Activated CD4-positive, alpha-beta T cell treated with anti-CD3 and anti-CD28 coated beads for 4 hours (primary cell): ENCODE measurements around the gene CFH.
"Not testable (repeated sequence)": the region's sequence is repeated elsewhere in the genome, so short reads cannot be mapped to it uniquely, and the experiment has no call there.

ENCODE experiments used
- DNase-seq, 2 donors: peaks; one replicate each; pipeline ENCODE4 v3.0.0-alpha.2; 2020

CFH gene

DNA sequence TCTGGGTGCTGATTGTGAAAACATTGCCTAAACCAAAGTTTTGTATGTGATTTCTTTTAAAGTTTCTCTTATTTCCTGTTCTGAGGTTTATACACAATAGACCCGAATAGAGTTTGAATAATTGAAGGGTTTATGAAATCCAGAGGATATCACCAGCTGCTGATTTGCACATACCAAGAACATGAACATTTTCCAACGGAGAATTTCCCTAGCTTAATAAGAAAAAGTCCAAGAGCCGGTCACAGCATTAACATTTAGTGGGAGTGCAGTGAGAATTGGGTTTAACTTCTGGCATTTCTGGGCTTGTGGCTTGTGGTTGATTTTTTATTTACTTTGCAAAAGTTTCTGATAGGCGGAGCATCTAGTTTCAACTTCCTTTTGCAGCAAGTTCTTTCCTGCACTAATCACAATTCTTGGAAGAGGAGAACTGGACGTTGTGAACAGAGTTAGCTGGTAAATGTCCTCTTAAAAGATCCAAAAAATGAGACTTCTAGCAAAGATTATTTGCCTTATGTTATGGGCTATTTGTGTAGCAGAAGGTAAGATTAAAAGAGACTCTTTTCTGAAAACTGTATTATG lies at the start of gene CFH:
Gene CFH, plus strand, starts transcription at position 407 of the 579 bp plus-strand sequence. Its CDS starts 75 bp downstream, at position 482.
- no peak for DNase-seq

DNA sequence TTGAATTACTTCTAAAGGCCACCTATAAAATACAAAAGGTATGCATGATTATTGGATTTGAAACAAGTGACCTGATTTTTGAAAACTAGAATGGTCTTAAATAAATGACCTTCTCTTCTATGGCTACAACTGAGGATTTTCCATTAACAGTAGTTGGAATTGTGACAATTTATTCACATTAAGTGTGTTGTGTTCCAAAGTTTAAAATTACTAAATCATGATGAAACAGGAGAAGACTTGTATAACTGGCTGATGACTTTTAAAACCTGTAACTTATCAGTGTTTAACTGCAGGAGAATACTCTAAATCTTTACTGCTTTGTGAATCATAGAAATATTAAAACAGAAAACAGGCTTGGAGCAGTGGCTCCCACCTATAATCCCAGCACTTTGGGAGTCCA lies 48.2 kb upstream of the CFH start:
- DNase-seq = no peak

DNA sequence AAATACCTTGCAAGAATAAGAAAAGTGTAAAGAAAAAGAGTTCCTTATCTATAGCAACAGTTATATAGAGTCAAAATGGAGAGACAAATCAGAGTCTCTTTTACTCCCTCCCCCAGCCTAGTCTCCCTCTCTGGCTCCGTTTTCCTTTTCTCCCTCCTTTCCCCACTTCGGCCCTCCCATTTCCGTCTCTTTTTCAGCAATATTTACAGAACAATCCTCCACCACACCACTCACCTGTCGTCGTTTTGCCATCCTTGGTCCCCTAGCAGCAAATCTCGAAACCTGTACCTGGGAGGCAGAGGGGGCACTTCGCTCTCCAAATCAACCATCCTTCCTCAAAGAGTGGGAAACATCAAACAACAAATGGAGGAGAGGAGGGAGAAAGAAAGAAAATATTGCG lies 43.9 kb upstream of the CFH start:
- no peak for DNase-seq

DNA sequence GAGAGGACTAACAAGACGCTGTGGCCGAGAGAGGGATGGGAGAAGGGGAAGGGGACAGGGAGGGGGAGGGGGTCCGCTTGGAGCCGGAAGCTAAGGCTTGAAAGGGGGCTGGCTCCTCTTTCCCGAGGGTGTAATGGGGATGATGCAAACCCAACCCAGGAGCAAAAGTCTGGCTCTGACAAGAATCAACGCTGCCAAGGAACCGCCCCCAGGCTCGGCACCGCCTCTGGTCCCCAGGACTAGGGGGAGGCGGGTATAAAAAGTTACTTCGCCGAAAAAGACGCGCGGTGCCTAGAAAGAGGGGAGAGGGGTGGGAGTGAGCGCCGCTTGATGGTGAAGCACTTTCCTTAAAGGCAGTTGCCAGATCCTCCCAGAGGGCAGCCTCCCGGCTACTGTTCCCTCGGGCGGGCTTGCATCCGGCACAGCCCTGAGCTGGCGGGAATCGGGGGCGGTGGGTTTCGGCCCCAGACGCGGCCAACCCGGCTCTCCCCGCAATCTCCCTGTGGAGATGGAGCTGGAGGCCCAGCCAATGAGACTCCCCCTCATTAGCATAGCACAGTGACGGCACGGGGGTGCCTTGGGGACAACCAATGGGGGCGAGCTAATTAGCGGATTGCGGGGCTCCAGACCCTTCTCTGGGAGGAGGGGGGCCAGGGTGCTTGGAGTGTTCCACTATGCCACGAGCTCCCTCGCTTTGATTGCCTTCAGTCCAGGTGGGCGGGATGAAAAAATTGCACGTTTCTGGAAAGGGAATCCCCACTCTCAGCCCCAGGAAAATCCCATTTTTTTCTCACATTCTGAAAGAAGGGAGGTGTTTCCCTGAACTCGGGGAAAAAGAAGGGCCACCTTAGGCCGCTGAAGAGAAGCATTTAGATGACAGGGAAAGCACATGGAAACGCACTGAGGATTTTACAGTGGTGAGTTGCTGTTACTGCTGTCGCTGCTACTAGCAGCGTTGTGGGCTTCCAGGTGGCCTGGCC lies 43.2 kb upstream of the CFH start, which contains the start of gene KCNT2:
Gene KCNT2, minus strand, starts transcription at position 51 of the 980 bp plus-strand sequence. CDS start 131 bp downstream, outside the sequence.
- DNase-seq = no peak

DNA sequence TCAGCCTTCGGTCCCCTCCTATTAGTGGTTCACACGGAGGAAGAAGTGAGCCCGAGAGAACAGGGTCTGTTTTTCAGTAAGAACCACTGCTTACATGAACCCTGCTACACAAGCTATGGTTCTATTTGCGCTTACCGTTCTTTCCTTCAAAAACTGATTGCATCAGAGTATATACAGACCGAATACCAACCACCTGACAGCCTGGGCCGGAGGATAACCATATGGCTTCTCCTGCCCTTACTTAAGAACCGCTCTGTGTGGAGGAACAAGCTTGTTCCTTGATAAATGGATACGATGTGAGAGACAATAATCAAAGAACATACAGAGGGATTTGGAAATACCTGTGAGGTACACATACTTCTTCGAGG lies 42.5 kb upstream of the CFH start:
- DNase-seq = no peak

DNA sequence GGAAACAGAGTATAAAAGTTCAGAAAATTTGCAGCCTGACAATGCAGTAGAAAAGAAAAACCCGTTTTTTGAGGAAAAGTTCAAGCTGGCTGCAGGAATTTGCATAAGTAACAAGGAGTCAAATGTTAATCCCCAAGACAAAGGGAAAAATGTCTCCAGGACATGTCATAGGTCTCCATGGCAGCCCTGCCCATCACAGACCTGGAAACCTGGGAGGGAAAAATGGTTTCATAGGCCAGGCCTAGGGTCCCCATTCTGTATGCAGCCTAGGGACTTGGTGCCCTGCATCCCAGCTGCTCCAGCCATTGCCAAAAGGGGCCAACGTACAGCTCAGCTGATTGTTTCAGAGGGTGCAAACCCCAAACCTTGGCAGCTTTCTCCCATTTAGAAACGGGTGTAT lies 40.0 kb upstream of the CFH start:
- no peak for DNase-seq

DNA sequence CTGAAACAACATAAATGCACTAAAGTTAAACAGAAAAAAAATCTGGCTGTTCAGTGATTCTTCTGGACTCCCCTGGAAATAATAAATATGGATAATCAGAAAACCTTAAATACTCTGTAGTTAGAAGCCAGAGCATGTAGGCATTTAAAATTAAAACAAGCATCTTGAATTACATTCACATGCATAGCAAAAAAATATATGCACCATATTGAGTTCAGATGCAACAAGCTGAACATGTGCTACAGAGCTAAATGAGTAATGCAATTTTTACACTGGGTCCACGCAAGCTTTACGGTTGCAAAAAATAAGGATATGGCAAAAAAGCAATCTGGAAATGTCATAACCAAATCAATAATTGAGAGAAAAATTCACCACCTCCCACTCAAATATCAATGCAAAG lies 32.1 kb upstream of the CFH start:
- DNase-seq = no peak

DNA sequence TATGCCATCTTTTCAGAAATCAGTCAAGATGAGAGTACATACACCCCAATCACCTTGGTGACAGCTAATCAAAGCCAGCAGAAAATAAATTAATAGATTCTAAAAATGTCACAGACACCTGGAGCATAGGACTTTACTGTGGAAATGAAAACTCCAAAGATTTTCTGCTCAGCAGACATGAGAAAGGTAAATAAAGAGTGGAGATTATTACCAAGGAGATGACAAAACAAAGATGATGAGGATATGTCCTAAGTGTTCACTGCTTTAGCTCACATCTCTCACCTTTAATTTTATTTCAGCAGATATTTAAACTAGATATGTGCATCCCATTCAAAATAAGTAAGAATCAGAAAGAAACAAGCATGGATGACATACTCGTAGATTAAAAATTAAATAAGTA lies 28.8 kb upstream of the CFH start:
- DNase-seq = no peak

DNA sequence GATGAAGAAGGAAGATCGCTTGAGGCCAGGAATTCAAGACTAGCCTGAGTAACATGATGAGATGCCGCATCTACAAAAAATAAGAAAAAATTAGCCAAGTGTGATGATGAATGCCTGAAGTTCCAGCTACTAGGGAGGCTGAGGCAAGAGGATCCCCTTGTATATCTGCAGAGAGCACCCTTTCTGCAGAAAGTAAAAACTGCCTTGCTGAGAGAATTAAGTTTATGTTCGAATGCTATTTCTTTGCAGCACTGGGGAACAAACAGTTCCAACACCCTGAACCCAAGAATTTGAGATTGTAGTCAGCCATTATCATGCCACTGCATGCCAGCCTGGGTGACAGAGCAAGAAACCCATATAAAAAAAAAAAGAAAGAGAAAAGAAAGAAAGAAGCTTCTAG lies 23.0 kb upstream of the CFH start:
- no peak for DNase-seq

DNA sequence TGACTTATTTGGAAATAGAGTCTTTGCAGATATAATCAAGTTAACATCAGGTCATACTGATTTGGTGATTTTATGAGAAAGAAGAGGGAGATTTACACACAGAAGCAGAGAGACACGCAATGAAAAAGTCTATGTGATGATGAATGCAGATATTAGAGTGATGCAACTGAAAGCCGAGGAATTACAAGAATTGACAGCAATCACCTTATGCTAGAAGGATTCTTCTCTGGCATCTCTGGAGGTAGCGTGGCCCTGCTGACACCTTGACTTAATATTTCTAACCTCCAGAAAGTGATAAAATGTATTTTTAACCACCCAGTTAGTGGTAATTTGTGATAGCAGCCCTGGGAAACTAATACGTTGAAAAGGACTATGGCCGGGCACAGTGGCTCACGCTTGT lies 14.2 kb upstream of the CFH start:
- DNase-seq = no peak

DNA sequence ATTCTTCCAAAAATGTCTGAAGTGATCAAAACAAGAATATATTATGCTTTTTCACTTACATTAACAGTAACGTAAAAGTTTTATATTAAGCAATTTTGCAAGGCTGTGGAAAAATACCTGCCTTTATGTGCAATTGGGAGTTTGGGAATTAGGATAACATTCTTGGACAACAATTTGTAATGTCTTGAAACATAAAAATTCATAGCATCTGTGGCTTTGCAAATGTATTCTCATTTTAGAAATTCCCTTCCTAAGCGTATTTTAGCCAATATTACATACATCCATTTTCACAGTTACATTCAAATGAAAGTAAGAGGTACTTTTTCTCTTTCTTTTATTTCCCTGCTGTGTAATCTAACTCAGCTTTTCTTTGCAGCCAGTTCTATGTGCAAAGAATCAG lies 13.4 kb upstream of the CFH start:
- DNase-seq = no peak

DNA sequence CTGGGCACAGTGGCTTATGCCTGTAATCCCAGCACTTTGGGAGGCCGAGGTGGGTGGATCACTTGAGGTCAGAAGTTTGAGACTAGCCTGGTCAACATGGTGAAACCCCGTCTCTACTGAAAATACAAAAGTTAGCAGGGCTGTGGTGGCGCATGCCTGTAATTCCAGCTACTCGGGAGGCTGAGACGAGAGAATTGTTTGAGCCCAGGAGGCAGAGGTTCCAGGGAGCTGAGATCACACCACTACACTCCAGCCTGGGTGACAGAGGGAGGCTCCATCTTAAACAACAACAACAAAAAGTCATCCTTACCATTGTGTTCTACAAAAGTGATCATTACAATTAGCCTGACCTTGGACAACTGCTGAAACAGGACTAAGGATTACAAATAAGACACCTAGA lies 12.6 kb upstream of the CFH start:
- DNase-seq = not testable (repeated sequence)

DNA sequence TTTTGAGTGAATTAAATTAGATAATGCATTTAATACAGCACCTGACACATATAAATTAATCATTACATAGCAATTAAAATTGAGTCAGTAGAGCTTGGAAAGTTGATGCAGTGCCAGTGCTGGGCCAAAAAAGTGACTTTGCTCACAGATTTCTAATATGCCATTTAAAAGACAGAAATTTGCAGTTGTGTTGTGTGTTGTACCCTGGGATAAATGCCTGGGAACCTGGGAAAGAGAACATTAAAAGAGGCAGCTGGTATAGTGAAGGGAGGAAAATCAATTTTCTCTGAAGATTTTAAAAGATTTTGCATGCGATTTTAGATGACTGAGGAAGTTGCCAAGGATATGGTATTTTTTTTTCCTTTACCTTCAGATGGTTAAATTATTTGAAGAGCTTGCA lies 10.9 kb upstream of the CFH start:
- no peak for DNase-seq

DNA sequence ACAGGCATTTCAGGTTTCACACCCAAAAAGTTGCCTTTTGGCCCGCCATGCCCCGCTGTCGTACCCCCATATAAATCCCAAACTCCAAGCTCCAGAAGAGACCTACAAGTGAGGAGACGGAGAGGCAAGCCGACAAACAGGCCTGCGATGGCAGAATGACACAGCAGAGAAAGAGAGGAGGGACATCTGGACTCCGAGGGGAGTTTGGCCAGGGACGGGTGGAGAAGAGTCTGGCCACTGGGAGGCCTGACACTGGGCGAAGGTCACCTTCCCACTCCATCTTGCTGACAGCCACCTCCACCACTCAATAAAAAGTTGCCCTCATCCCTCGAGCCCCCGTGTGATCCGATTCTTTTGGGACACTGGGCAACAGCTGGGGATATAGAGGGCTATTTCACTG lies 1.9 kb upstream of the CFH start:
- no peak for DNase-seq

DNA sequence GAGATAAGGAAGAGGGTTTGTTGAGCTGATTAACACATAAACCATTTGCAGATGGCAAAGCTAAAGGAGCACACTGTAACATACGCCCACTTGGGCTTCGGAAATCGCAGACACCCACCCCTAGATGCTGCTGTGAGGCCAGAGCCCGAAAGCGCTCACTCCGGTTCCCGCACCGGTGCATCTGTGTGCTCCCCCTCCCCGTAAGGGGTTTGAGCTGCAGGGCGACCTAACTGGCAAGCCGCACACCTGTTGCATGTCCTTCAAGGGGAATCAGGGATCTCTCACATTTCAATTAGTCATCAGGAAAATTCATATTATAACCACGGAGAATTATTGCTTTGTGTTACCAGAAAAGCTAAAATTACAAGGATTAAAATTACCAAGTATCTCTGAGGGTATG lies 1.4 kb upstream of the CFH start:
- DNase-seq = no peak

DNA sequence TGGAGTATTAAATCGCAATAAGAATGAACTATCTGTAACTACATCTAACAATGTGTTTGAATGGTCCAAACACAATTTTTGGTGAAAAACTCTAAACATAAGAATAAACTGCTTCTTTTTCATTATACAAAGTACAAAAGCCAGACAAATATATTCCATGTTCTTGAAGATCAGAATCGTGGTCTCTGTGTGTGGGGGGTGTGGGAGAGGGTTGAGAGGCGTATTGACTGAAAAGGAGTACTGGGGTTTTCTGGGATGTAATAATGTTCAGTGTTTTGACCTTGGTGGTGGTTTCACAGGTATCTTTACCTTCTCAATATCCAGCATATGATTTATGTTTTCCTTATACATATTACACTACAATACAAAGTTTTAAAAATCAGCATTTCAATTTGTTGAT lies 764 bp upstream of the CFH start:
- DNase-seq = no peak

DNA sequence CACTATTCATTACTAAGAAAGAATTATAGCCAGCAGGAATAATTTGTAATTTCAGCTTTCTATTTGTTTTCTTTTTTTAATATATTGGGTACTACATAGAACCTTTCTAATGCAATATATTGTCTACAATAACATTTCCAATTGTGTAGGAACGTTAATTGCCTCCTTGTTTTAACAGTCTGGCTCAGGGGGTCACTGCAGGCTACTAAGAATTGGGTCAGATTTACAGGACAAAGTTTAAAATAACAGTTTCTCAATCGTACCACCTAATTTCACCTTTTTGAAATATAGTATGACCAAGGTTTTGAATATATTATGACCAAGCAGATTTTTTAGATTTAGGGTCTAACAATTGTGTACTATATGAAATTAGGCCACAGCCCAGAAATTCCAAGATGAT lies 2.4 kb downstream of the CFH start:
- no peak for DNase-seq

DNA sequence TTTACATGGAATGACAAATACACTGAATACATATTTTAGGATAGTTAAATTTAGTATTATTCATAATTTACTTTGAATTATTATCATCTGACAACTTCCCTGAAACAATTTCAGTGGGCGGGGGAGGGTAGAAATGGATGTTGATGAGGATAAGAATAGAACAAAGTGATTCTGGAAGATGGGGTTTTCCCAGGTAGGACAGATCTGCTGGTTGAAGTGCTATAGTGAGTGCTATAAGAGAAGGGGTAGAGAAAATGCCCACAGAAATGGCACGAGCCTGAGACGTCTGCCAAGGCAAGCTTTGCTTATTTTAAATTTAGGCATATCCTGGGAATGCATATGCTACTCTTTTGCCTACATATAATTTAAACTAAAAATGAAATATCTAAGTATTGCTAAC lies 3.2 kb downstream of the CFH start:
- DNase-seq = no peak

DNA sequence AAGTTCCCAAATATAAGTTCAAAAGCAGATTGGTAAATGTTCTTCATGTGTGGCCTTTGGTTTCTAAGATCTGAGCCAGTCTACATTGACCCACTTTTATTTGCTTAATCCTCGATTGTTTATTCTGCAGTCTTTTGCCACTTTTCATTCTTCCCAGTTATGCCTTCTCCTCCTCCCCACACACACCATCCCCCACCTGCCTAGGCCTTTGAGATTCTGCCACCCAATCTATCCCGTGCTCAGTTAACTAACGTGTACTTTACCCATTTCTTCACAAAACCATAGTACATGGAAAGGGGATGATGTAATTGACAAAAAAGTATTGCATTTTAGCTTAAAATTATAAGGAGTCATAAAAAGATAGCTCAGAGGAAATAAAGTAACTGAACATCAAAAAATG lies 3.7 kb downstream of the CFH start:
- DNase-seq = no peak

DNA sequence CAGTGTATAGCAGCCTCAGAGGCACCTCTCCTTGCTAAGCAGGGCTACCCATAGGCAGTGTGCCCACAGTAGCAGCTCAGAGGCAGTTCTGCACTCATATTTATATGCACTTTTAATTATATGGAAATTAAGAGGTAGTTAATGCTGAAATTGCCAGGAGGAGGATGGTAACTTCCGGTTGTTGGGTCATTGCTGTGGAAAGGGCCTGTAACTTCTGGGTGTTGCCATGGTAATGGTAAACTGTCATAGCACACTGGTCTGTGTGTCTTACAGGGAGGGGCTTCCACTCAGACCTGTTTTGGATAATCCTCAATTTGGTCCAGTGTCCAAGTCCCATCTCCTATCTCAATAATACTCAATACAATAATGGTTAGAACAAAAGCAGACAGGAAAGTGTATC lies 7.6 kb downstream of the CFH start:
- no peak for DNase-seq

DNA sequence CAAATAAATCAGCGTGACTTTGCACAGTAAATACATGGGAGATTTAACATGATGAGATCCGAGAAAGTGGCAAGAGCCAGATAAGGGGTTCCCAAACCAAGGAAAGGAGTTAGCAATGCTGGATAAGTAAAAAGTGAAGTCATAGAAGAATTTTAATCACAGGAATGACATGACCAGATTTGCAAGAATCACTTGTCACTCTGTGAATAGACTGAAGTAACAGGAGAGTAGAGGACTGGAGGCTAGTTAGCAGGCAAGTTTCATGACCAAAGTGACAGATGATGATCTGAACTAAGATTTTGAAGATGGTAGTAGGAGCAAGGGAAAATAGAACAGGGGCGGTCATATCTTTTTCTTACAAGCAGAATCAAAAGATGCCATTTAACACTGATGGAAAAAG lies 8.4 kb downstream of the CFH start:
- no peak for DNase-seq

DNA sequence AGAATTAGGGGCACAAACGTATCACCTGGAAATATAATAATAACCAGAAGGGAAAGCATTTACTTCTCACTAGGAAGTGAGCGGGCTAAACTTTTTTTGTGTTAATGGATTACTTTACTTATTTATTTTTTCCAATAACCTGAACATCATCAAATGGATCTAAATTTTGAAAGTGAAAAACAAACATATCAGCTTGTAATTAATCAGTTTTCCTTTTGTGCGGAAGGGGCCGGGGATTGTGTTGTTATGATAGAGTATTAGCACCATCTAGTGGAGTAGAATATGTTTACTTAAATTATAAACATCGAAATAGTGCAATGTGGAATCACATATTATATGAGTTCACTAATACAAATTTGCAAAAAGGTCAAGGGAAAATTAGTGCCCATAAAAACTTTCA lies 9.0 kb downstream of the CFH start:
- peak; percentile 1 to 6 for DNase-seq

DNA sequence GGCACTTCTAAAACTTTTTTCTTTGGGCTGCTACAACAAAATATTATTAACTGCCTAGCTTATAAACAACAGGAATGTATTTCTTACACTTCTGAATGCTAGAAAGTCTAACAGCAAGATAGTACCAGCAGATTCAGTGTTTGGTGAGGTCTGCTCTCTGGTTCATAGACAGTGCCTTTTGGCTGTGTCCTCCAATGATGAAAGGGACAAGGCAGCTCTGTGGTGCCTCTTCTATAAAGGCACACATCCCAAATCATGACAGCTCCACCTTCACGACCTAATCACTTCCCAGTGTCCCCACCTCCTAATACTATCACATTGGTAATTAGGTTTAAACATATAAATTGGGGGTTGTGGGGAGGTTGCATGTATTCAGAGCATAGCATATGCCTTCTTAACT lies 9.5 kb downstream of the CFH start:
- DNase-seq = no peak

DNA sequence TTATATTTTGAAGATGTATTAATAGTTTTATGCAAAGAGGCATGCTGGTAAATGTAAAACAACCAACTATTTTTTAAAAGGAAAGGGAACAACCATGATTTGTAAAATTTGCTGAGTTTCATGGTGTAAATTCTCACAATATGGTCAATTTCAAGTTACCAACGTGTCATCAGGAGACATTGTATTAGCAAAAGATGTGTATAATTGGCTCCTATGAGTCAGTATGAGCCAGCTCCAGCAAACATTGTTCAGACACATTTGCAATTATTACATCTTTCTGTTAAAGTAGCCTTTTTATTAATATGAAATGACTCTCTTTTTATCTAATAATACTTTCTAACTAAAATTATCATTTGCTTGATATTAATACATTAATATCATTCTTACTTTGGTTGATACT lies 15.3 kb downstream of the CFH start:
- DNase-seq = no peak

DNA sequence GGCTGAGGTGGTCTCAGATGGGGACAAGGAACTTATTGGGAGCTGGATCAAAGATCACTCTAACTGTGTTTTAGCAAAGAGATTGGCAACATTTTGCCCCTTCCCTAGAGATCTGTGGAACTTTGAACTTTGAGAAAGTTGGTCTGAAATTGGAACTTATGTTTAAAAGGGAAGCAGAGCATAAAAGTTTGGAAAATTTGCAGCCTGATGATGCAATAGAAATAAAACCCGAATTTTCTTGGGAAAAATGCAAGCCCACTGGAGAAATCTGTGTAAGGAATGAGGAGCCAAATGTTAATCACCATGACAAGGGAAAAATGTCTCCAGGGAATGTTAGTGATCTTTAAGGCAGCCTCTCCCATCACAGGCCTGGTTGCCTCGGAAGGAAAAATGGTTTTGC lies 17.2 kb downstream of the CFH start:
- no peak for DNase-seq
